Dermis microvascular lymphatic vessel endothelial cell (primary cell): Measurements from ENCODE around the gene RGS16. TPM values are rescaled to one million over a fixed set of nuclear protein-coding genes. Genes with fewer than 3 reads are reported as not detected.

Source experiments
- total RNA-seq: library from RNA; depleted of rRNA; stranded (reverse); fragments of >200 nt; gene quantifications from 2 replicates; pipeline ENCODE4 v1.2.1, GENCODE V29; 2014

The RGS16 gene
- total RNA-seq, 1 donor from 2014 or later = 1.3 TPM

Other genes with a start within 250 kb of the RGS16 start
- 312 and 484 TPM in 2 replicates for gene GLUL, start 212.6 kb downstream of the RGS16 start, total RNA-seq
- gene TEDDM1, start 203.7 kb downstream of the RGS16 start, total RNA-seq = not detected in 2 replicates
- not detected in 2 replicates for gene RGSL1, start 154.2 kb downstream of the RGS16 start, total RNA-seq
- 0.25 and 0.39 TPM in 2 replicates for gene RNASEL, start 15.1 kb downstream of the RGS16 start, total RNA-seq
- not detected in 2 replicates for gene RGS8, start 80.2 kb upstream of the RGS16 start, total RNA-seq
- gene NPL, start 185.4 kb upstream of the RGS16 start, total RNA-seq = 2.3 and 4.0 TPM in 2 replicates
- gene DHX9, start 235.0 kb upstream of the RGS16 start, total RNA-seq = 142 and 161 TPM in 2 replicates